ENCODE data around the gene KLF11.

KLF11 gene

GRCh38 chr2:10054976-10055375 is 11.6 kb downstream of the KLF11 start:
- DNase-seq (ENCODE audit: low read depth, low spot score) = no peak
- no peaks in the 10 kb centered on the region for H3K27me3 ChIP-seq (ENCODE audit: control insufficient read depth, insufficient read depth, low read length)
- no peaks in the 10 kb centered on the region for H3K9me3 ChIP-seq (ENCODE audit: control insufficient read depth, insufficient read depth, low read length)
- peaks cover 4% of the 10 kb centered on the region for H3K36me3 ChIP-seq (ENCODE audit: control insufficient read depth, insufficient read depth, low read length)
- no CpG with 5 or more reads among the region's 7 CpGs for WGBS (ENCODE audit: insufficient coverage, insufficient read length)
- no peak overlapping the region for H3K4me3 ChIP-seq (ENCODE audit: low read length)
- H3K27ac ChIP-seq (ENCODE audit: low read length) = no peak overlapping the region
- peaks cover 2% of the 10 kb centered on the region; the same call in 1 of the 2 replicates for H3K4me1 ChIP-seq (ENCODE audit: control insufficient read depth, insufficient read depth, low read length)

GRCh38 chr2:10056439-10056838 is 13.1 kb downstream of the KLF11 start:
- Histone ChIP-seq H3K9me3 (ENCODE audit: control insufficient read depth, insufficient read depth, low read length) (no peaks in the 10 kb centered on the region), H3K27me3 (ENCODE audit: control insufficient read depth, insufficient read depth, low read length) (no peaks in the 10 kb centered on the region), H3K4me1 (ENCODE audit: control insufficient read depth, insufficient read depth, low read length) (peaks cover 2% of the 10 kb centered on the region; the same call in 1 of the 2 replicates), H3K36me3 (ENCODE audit: control insufficient read depth, insufficient read depth, low read length) (peaks cover 4% of the 10 kb centered on the region), H3K4me3 (ENCODE audit: low read length) (no peak overlapping the region), H3K27ac (ENCODE audit: low read length) (no peak overlapping the region)
- WGBS (ENCODE audit: insufficient coverage, insufficient read length) = no CpG with 5 or more reads among the region's 11 CpGs
- DNase-seq (ENCODE audit: low read depth, low spot score) = no peak

- Histone ChIP-seq H3K27ac (ENCODE audit: low read length) (no peak overlapping the region), H3K4me1 (ENCODE audit: control insufficient read depth, insufficient read depth, low read length) (peaks cover 2% of the 10 kb centered on the region; the same call in 1 of the 2 replicates), H3K27me3 (ENCODE audit: control insufficient read depth, insufficient read depth, low read length) (no peaks in the 10 kb centered on the region), H3K9me3 (ENCODE audit: control insufficient read depth, insufficient read depth, low read length) (no peaks in the 10 kb centered on the region), H3K36me3 (ENCODE audit: control insufficient read depth, insufficient read depth, low read length) (no peaks in the 10 kb centered on the region; the same call in none of the 2 replicates), H3K4me3 (ENCODE audit: low read length) (peak overlapping the region; percentile 31; the same call in 1 of the 2 replicates)
- no peak for DNase-seq (ENCODE audit: low read depth, low spot score)
- WGBS (ENCODE audit: insufficient coverage, insufficient read length) = no CpG with 5 or more reads among the region's 28 CpGs
Measured at GRCh38 chr2:10057231-10058107, 14.1 kb downstream of the KLF11 start.

GRCh38 chr2:10058251-10059015 is 15.1 kb downstream of the KLF11 start:
- Histone ChIP-seq H3K4me3 (ENCODE audit: low read length) (no peak overlapping the region), H3K4me1 (ENCODE audit: control insufficient read depth, insufficient read depth, low read length) (peaks cover 2% of the 10 kb centered on the region; the same call in 1 of the 2 replicates), H3K27me3 (ENCODE audit: control insufficient read depth, insufficient read depth, low read length) (no peaks in the 10 kb centered on the region), H3K27ac (ENCODE audit: low read length) (no peak overlapping the region), H3K36me3 (ENCODE audit: control insufficient read depth, insufficient read depth, low read length) (no peaks in the 10 kb centered on the region; the same call in 1 of the 2 replicates), H3K9me3 (ENCODE audit: control insufficient read depth, insufficient read depth, low read length) (no peaks in the 10 kb centered on the region)
- DNase-seq (ENCODE audit: low read depth, low spot score) = no peak
- no CpG with 5 or more reads among the region's 39 CpGs for WGBS (ENCODE audit: insufficient coverage, insufficient read length)

- H3K36me3 ChIP-seq (ENCODE audit: control insufficient read depth, insufficient read depth, low read length) = no peaks in the 10 kb centered on the region; the same call in 1 of the 2 replicates
- no CpG with 5 or more reads among the region's 17 CpGs for WGBS (ENCODE audit: insufficient coverage, insufficient read length)
- DNase-seq (ENCODE audit: low read depth, low spot score) = no peak
- H3K9me3 ChIP-seq (ENCODE audit: control insufficient read depth, insufficient read depth, low read length) = no peaks in the 10 kb centered on the region
- no peak overlapping the region for H3K27ac ChIP-seq (ENCODE audit: low read length)
- no peak overlapping the region for H3K4me3 ChIP-seq (ENCODE audit: low read length)
- no peaks in the 10 kb centered on the region for H3K27me3 ChIP-seq (ENCODE audit: control insufficient read depth, insufficient read depth, low read length)
- H3K4me1 ChIP-seq (ENCODE audit: control insufficient read depth, insufficient read depth, low read length) = peaks cover 2% of the 10 kb centered on the region; the same call in 1 of the 2 replicates
Measured at GRCh38 chr2:10059016-10059351, 15.6 kb downstream of the KLF11 start.

- WGBS (ENCODE audit: insufficient coverage, insufficient read length) = no CpG with 5 or more reads among the region's 20 CpGs
- Histone ChIP-seq H3K4me1 (ENCODE audit: control insufficient read depth, insufficient read depth, low read length) (peaks cover 2% of the 10 kb centered on the region; the same call in 1 of the 2 replicates), H3K9me3 (ENCODE audit: control insufficient read depth, insufficient read depth, low read length) (no peaks in the 10 kb centered on the region), H3K4me3 (ENCODE audit: low read length) (no peak overlapping the region), H3K27ac (ENCODE audit: low read length) (no peak overlapping the region), H3K36me3 (ENCODE audit: control insufficient read depth, insufficient read depth, low read length) (no peaks in the 10 kb centered on the region), H3K27me3 (ENCODE audit: control insufficient read depth, insufficient read depth, low read length) (no peaks in the 10 kb centered on the region)
- DNase-seq (ENCODE audit: low read depth, low spot score) = no peak
Measured at GRCh38 chr2:10059552-10060335, 16.4 kb downstream of the KLF11 start.

GRCh38 chr2:10061221-10061925 is 18.0 kb downstream of the KLF11 start:
- no peaks in the 10 kb centered on the region for H3K9me3 ChIP-seq (ENCODE audit: control insufficient read depth, insufficient read depth, low read length)
- no peaks in the 10 kb centered on the region for H3K27me3 ChIP-seq (ENCODE audit: control insufficient read depth, insufficient read depth, low read length)
- no peak for DNase-seq (ENCODE audit: low read depth, low spot score)
- WGBS (ENCODE audit: insufficient coverage, insufficient read length) = no CpG with 5 or more reads among the region's 9 CpGs
- no peaks in the 10 kb centered on the region for H3K36me3 ChIP-seq (ENCODE audit: control insufficient read depth, insufficient read depth, low read length)
- H3K4me1 ChIP-seq (ENCODE audit: control insufficient read depth, insufficient read depth, low read length) = peaks cover 2% of the 10 kb centered on the region; the same call in 1 of the 2 replicates
- no peak overlapping the region for H3K4me3 ChIP-seq (ENCODE audit: low read length)
- no peak overlapping the region for H3K27ac ChIP-seq (ENCODE audit: low read length)

GRCh38 chr2:10062931-10063365 is 19.6 kb downstream of the KLF11 start:
- no peaks in the 10 kb centered on the region for H3K9me3 ChIP-seq (ENCODE audit: control insufficient read depth, insufficient read depth, low read length)
- no peak overlapping the region for H3K4me3 ChIP-seq (ENCODE audit: low read length)
- no peak for DNase-seq (ENCODE audit: low read depth, low spot score)
- no peak overlapping the region for H3K27ac ChIP-seq (ENCODE audit: low read length)
- no peaks in the 10 kb centered on the region for H3K27me3 ChIP-seq (ENCODE audit: control insufficient read depth, insufficient read depth, low read length)
- no CpG with 5 or more reads among the region's 10 CpGs for WGBS (ENCODE audit: insufficient coverage, insufficient read length)
- no peaks in the 10 kb centered on the region for H3K36me3 ChIP-seq (ENCODE audit: control insufficient read depth, insufficient read depth, low read length)
- H3K4me1 ChIP-seq (ENCODE audit: control insufficient read depth, insufficient read depth, low read length) = no peaks in the 10 kb centered on the region; the same call in 1 of the 2 replicates

- no peak for DNase-seq (ENCODE audit: low read depth, low spot score)
- no CpG with 5 or more reads among the region's 9 CpGs for WGBS (ENCODE audit: insufficient coverage, insufficient read length)
- Histone ChIP-seq H3K36me3 (ENCODE audit: control insufficient read depth, insufficient read depth, low read length) (no peaks in the 10 kb centered on the region), H3K4me3 (ENCODE audit: low read length) (no peak overlapping the region), H3K27me3 (ENCODE audit: control insufficient read depth, insufficient read depth, low read length) (no peaks in the 10 kb centered on the region), H3K9me3 (ENCODE audit: control insufficient read depth, insufficient read depth, low read length) (no peaks in the 10 kb centered on the region), H3K27ac (ENCODE audit: low read length) (no peak overlapping the region), H3K4me1 (ENCODE audit: control insufficient read depth, insufficient read depth, low read length) (no peaks in the 10 kb centered on the region; the same call in 1 of the 2 replicates)
Measured at GRCh38 chr2:10063566-10063965, 20.2 kb downstream of the KLF11 start.

Measured in iPS DF 6.9 (cell line).